ENCODE results near the gene FAF2.
"Not testable (repeated sequence)": the region's sequence is repeated elsewhere in the genome, so short reads cannot be mapped to it uniquely, and the experiment has no call there.

The FAF2 gene

GRCh38 chr5:176447978-176448608 lies at the start of gene FAF2:
FAF2 (plus strand) TSS chr5:176448385; CDS start chr5:176448408, 23 bp downstream.
- peak; percentile 98 for DNase-seq

GRCh38 chr5:176400382-176401156 lies 47.6 kb upstream of the FAF2 start:
- no peak for DNase-seq

GRCh38 chr5:176401281-176402205 lies 46.6 kb upstream of the FAF2 start:
- DNase-seq: no peak

GRCh38 chr5:176405656-176406435 lies 42.3 kb upstream of the FAF2 start:
- DNase-seq: no peak

GRCh38 chr5:176406436-176407052 lies 41.6 kb upstream of the FAF2 start:
- no peak for DNase-seq

- no peak for DNase-seq
These were observed 40.5 kb upstream of the FAF2 start for GRCh38 chr5:176407456-176408251.

- DNase-seq: not testable (repeated sequence)
These were observed 40.0 kb upstream of the FAF2 start for GRCh38 chr5:176408252-176408573.

- DNase-seq: no peak
These were observed 39.6 kb upstream of the FAF2 start for GRCh38 chr5:176408590-176408989.

GRCh38 chr5:176409765-176410164 lies 38.4 kb upstream of the FAF2 start:
- DNase-seq: no peak

- DNase-seq: no peak
These were observed 37.6 kb upstream of the FAF2 start for GRCh38 chr5:176410486-176411180.

GRCh38 chr5:176412517-176413254 lies 35.5 kb upstream of the FAF2 start:
- DNase-seq: no peak

- no peak for DNase-seq
These were observed 35.0 kb upstream of the FAF2 start for GRCh38 chr5:176413255-176413565.

GRCh38 chr5:176413709-176414191 lies 34.4 kb upstream of the FAF2 start:
- no peak for DNase-seq

GRCh38 chr5:176414704-176415103 lies 33.5 kb upstream of the FAF2 start:
- no peak for DNase-seq

GRCh38 chr5:176415240-176415951 lies 32.8 kb upstream of the FAF2 start:
- no peak for DNase-seq

GRCh38 chr5:176415952-176416924 lies 31.9 kb upstream of the FAF2 start, which contains the start of gene CLTB:
CLTB (minus strand) TSS chr5:176416539; CDS start chr5:176416363, 176 bp downstream.
- DNase-seq: peak; percentile 88

- DNase-seq: no peak
These were observed 31.2 kb upstream of the FAF2 start for GRCh38 chr5:176416965-176417364.

- DNase-seq: no peak
These were observed 29.9 kb upstream of the FAF2 start for GRCh38 chr5:176418251-176418650.
